HUES6 (cell line): Measurements from ENCODE around the gene ZNF557.

Experiments
- H3K27ac ChIP-seq: 2 replicates; pipeline ENCODE4 v1.7.0; 2013; ENCODE audit warnings: low read depth, mild to moderate bottlenecking, low read length, inconsistent platforms
- H3K27me3 ChIP-seq: 2 replicates; pipeline ENCODE4 v1.6.1; 2013; ENCODE audit warnings: low read length; ENCODE audit not compliant: control insufficient read depth, insufficient read depth
- H3K36me3 ChIP-seq: 2 replicates; pipeline ENCODE4 v1.6.1; 2013; ENCODE audit warnings: low read length; ENCODE audit not compliant: control insufficient read depth, insufficient read depth
- H3K4me1 ChIP-seq: 2 replicates; pipeline ENCODE4 v1.6.1; 2013; ENCODE audit warnings: low read length; ENCODE audit not compliant: control insufficient read depth, insufficient read depth
- H3K4me3 ChIP-seq: 2 replicates; pipeline ENCODE4 v1.5.1; 2013; ENCODE audit warnings: low read depth, low read length
- H3K9ac ChIP-seq: one replicate; pipeline ENCODE4 v1.6.1; 2013; ENCODE audit warnings: mild to moderate bottlenecking, low read length
- H3K9me3 ChIP-seq: 2 replicates; pipeline ENCODE4 v1.6.1; 2013; ENCODE audit warnings: low read depth, low read length; ENCODE audit not compliant: control insufficient read depth, insufficient read depth

ZNF557 gene

DNA sequence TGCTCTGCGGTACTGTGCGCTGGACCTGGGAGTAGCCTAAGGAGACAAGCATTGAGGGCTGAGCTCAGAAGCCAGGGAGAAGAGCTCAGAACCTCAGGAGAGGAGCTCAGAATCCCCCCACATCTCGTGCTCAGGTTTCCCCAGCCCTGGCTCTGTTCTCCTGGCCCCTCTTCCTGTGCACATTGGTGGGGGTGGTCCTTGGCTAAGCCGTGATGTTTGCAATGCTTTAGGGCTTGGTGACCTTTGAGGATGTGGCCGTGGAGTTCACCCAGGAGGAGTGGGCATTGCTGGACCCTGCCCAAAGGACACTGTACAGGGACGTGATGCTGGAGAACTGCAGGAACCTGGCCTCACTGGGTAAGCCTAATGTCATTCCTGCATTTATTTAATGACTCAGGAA is 6.6 kb downstream of the ZNF557 start:
- Histone ChIP-seq H3K36me3 (peaks cover 86% of the 10 kb centered on the region), H3K27ac (no peak overlapping the region), H3K4me3 (no peak overlapping the region), H3K4me1 (no peaks in the 10 kb centered on the region), H3K9ac (no peak overlapping the region), H3K27me3 (no peaks in the 10 kb centered on the region), H3K9me3 (peaks cover 48% of the 10 kb centered on the region)

DNA sequence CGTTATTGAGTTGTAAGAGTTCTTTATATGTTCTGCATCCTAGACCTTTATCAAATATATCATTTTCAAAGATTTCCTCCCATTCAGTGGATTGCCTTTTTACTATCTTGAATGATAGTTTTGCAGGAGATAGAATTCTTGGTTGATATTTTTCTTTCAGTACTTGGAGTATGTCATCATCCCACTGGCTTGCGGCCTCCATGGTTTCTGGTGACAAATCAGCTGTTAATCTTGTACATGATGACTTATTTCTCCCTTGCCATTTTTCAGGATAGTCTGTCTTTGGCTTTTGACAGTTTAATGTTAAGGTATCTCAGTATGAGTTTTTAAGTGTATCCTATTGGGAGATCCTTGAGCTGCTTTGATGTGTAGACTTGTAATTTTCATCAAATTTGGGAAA is 8.5 kb downstream of the ZNF557 start:
- no peak overlapping the region for H3K9ac ChIP-seq
- no peak overlapping the region for H3K4me3 ChIP-seq
- H3K27me3 ChIP-seq: no peaks in the 10 kb centered on the region
- no peaks in the 10 kb centered on the region for H3K4me1 ChIP-seq
- H3K9me3 ChIP-seq: peaks cover 66% of the 10 kb centered on the region
- H3K27ac ChIP-seq: no peak overlapping the region
- H3K36me3 ChIP-seq: peaks cover 93% of the 10 kb centered on the region

DNA sequence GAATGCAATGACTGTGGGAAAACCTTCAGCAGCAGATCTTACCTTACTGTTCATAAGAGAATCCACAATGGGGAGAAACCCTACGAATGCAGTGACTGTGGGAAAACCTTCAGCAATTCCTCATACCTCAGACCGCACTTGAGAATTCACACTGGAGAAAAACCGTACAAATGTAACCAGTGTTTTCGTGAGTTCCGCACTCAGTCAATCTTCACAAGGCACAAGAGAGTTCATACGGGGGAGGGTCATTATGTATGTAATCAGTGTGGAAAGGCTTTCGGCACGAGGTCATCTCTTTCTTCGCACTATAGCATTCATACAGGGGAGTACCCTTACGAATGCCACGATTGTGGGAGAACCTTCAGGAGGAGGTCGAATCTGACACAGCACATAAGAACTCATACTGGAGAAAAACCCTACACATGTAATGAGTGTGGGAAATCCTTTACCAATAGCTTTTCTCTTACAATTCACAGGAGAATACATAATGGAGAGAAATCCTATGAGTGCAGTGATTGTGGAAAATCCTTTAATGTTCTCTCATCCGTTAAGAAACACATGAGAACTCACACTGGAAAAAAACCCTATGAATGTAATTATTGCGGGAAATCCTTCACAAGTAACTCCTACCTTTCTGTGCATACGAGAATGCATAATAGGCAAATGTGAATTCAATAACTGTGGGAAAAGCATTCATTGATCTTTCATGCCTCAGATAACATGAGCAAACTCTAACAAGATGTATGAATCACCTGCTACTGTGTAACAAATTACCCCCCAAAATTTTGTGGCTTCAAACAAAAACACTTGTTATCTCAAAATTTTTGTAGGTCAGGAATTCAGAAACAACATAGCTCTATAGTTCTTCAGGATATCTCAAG is 13.8 kb downstream of the ZNF557 start:
- Histone ChIP-seq H3K4me1 (no peaks in the 10 kb centered on the region), H3K27ac (no peak overlapping the region), H3K9ac (no peak overlapping the region), H3K9me3 (peaks cover 88% of the 10 kb centered on the region), H3K36me3 (peaks cover 83% of the 10 kb centered on the region), H3K27me3 (no peaks in the 10 kb centered on the region), H3K4me3 (no peak overlapping the region; the same call in 1 of the 2 replicates)

DNA sequence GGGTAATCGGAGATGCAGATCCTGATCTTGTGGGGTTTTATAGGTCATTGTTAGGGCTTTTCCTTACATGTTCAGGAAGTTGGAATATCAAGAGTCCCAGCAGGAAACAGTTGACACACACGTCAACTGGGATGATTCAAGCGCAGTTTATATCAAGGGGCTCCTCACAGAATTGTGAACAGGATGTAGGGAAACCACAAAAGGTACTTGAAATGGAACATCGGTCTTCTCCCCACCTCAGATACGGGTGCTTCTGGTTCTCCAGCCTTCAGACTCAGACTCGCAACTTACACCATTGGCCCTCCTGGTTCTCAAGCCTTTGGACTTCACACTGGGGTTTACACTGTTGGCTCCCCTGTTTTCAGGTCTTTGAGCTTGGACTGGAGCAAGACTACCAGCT is 19.5 kb downstream of the ZNF557 start:
- Histone ChIP-seq H3K9me3 (peaks cover 79% of the 10 kb centered on the region), H3K4me1 (no peaks in the 10 kb centered on the region), H3K36me3 (peaks cover 52% of the 10 kb centered on the region), H3K9ac (no peak overlapping the region), H3K27ac (no peak overlapping the region), H3K27me3 (no peaks in the 10 kb centered on the region), H3K4me3 (no peak overlapping the region)

DNA sequence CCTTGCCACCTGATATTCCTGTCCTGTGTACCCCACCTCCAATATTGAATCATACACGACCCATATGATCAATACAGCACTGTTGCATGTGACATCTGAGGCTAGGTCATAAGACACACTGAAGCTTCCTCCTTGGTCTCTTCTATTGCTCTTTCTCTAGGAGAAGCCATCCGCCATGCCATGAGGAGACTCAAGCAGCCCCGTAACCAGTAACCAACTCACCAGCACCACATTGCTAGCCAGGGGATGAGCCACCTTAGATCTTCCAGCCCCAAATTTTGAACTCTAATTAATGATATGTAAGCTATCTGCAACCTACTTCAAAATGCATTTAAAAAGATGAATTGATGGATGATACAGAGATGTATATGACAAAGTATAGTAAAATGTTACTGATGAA is 28.6 kb downstream of the ZNF557 start:
- Histone ChIP-seq H3K9me3 (peaks cover 36% of the 10 kb centered on the region), H3K27me3 (no peaks in the 10 kb centered on the region), H3K4me1 (no peaks in the 10 kb centered on the region), H3K27ac (0 out of 2 replicates have a peak overlapping the region, but pooled peaks have one; percentile 63), H3K9ac (no peak overlapping the region), H3K4me3 (peak overlapping the region; percentile 75), H3K36me3 (peaks cover 2% of the 10 kb centered on the region)

DNA sequence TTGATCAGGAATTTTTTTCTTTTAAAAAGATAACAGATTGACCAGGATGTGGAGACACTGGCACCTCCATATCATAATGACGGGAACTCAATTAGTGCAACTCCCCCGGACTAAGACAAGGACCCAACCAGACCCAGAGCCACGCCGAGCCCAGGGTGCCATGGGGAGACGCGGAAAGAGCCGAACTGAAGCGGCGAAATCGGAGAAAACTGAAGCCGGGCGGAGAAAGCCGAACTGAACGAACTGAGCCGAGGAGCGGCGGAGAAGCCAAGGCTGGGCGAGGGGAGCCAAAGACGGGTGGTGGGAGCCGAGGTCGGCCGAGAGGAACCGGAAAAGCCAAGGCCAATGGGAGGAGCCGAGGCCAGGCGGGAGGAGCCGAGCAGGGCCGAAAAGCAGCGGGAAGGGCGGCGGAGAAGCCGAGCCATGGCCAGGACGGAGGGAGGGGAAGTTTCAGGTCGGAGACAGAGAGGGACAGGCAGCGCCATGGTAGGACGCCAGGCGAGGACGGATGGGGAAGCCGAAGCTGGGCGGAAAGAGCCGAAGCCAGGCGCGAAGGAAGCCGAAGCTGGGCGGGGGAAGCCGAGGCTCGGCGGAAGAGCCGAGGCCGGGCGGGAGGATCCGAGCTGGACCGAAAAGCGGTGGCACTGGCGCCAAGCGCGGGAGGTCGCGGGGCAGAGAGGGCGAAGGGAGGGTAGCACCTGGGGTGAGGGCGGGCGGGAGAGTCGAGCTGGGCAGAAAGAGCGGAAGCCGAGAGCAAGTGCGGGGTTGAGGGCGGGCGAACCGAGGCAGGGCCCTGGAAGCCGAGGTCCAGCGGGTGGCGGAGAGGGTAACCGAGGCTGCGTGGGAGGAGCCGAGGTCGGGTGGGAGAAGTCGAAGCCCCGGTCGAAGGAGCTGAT is 29.4 kb downstream of the ZNF557 start:
- Histone ChIP-seq H3K9ac (peak overlapping the region; percentile 88), H3K27ac (peak overlapping the region; percentile 63), H3K36me3 (peaks cover 2% of the 10 kb centered on the region), H3K9me3 (peaks cover 30% of the 10 kb centered on the region), H3K4me3 (peak overlapping the region; percentile 75), H3K4me1 (no peaks in the 10 kb centered on the region), H3K27me3 (no peaks in the 10 kb centered on the region)

DNA sequence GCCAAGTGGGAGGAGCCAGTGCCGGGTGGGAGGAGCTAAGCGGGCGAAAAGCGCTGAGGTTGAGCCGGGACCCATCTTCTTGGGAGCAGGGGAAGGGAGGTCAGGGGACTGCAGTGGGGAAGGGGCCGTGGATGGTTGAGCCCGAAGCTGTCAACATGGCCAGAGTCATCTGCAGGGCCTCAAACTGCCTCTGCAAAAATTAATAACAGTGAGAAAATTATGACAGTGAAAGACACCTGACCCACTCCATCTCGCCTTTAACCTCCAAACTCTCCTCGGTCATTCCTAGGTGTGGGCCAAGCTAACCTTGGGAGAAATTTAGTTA is 30.1 kb downstream of the ZNF557 start:
- Histone ChIP-seq H3K9me3 (peaks cover 26% of the 10 kb centered on the region), H3K4me1 (no peaks in the 10 kb centered on the region), H3K27ac (no peak overlapping the region), H3K4me3 (peak overlapping the region; percentile 75), H3K36me3 (peaks cover 2% of the 10 kb centered on the region), H3K27me3 (no peaks in the 10 kb centered on the region), H3K9ac (peak overlapping the region; percentile 88)

DNA sequence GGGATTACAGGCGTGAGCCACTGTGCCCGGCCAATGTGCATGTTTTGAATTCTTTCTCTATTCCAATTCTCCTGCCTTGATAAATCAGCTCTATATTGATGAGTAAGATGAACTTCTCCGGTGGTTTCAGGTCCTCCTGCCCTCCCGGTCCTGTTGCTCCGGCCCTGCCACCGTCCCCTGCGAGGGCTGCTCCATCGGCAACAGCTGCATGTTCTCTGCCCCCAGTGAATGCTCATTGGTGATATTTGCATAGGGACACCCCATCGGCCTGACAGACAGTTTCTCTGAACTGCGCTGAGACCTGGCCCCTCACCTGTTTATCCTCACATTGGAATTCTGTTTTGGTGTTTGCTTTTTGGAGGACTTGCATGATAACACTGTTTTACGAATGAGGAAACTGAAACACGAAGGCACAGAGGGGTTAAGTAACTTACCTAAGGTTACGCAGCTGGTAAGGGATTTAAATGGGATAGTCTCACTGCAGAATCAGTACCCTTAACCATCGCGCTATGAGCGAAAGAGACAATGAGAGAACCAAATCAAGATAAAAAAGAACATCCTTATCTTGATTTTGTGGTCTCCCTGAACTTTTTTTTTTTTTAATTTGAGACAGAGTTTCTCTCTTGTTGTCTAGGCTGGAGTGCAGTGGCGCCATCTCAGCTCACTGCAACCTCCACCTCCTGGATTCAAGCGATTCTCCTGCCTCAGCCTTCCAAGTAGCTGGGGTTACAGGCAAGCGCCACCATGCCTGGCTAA is 32.2 kb downstream of the ZNF557 start:
- no peak overlapping the region for H3K9ac ChIP-seq
- no peaks in the 10 kb centered on the region; the same call in 1 of the 2 replicates for H3K36me3 ChIP-seq
- no peaks in the 10 kb centered on the region for H3K27me3 ChIP-seq
- no peak overlapping the region for H3K27ac ChIP-seq
- H3K4me3 ChIP-seq: no peak overlapping the region
- H3K4me1 ChIP-seq: no peaks in the 10 kb centered on the region
- H3K9me3 ChIP-seq: peaks cover 14% of the 10 kb centered on the region

DNA sequence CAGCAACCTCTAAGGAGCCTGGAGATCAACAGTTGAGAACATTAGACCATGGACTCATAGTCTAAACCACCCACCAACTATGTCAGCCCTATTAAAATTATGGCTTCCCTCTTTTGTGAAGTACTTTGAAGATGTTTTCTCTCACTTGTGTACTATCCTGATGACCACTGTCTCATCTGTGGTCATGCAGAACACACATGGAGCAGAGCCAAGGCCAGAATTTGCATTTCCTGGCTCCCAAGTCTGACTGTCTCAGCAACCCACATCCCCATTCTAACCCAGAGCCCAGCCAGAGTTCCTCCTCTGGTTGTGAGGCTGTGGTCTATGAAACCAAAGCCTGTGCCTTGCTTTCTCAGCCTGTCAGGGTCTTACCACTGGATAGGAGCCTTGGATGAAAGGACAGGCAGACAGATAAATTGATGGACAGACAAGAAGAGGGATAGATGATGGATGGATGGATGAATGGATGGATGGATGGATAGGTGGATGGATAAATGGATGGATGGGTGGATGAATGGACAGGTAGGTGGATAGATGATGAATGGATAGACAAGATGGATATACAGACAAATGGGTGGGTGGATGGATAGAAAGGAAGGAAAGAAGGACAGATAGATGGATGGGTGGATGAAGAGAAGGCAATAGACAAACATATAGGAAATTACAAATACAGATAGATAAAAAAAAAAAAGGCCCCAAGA is 35.4 kb downstream of the ZNF557 start:
- Histone ChIP-seq H3K4me3 (no peak overlapping the region), H3K27me3 (no peaks in the 10 kb centered on the region), H3K9ac (no peak overlapping the region), H3K4me1 (0 out of 2 replicates have a peak, but pooled peaks cover 5% of the 10 kb centered on the region), H3K27ac (no peak overlapping the region), H3K36me3 (no peaks in the 10 kb centered on the region), H3K9me3 (peaks cover 21% of the 10 kb centered on the region)
